GM13976 (cell line): ENCODE data around the gene KCNJ9.

Experiments used
- DNase-seq: peaks from one replicate; pipeline ENCODE4 v3.0.0; 2012; ENCODE audit warnings: low spot score
- in situ Hi-C: fragments of 300-500 bp; cut with MboI; formaldehyde crosslinking; loops from one replicate; pipeline ENCODE4 v1.12.0; 2022; ENCODE audit warnings: low sequenced_read_pairs, mixed read lengths, inconsistent platforms; ENCODE audit not compliant: unreplicated experiment
- TF ChIP-seq, protein P1 (sequence below): IDR thresholded peaks from 2 replicates; pipeline ENCODE4 v1.5.1; 2012; ENCODE audit warnings: borderline replicate concordance, mild to moderate bottlenecking; ENCODE audit not compliant: insufficient read depth; ENCODE audit errors: extremely low read depth, missing control alignments, control extremely low read depth

The KCNJ9 gene

DNA sequence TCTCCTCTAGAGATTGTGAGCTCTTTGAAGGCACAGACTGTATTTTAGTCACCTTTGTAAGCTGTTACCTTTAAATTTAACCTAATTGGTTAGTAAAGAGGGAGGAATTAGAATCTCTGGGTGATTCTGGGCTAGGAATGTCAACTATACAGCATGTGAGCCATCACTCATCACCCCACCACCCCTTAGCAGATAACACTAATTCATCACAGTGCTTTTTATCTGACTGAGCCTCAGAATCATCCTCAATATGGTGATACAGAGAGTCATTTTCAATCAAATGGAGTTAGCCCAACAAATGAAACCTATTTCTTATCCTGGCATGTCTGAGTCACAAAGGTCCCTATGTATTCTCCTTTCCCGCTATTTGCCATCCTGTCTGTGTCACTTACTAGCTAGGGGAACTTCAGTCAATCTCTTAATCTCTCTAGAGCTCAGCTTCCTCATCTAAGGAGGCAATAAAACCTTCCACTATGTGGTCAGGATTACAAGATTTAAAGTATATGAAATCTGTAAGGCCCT lies 24.6 kb upstream of the KCNJ9 start:
- TF ChIP-seq, protein P1, sequence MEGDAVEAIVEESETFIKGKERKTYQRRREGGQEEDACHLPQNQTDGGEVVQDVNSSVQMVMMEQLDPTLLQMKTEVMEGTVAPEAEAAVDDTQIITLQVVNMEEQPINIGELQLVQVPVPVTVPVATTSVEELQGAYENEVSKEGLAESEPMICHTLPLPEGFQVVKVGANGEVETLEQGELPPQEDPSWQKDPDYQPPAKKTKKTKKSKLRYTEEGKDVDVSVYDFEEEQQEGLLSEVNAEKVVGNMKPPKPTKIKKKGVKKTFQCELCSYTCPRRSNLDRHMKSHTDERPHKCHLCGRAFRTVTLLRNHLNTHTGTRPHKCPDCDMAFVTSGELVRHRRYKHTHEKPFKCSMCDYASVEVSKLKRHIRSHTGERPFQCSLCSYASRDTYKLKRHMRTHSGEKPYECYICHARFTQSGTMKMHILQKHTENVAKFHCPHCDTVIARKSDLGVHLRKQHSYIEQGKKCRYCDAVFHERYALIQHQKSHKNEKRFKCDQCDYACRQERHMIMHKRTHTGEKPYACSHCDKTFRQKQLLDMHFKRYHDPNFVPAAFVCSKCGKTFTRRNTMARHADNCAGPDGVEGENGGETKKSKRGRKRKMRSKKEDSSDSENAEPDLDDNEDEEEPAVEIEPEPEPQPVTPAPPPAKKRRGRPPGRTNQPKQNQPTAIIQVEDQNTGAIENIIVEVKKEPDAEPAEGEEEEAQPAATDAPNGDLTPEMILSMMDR = no peak
- in situ Hi-C loops = no loop called here
- DNase-seq = no peak

DNA sequence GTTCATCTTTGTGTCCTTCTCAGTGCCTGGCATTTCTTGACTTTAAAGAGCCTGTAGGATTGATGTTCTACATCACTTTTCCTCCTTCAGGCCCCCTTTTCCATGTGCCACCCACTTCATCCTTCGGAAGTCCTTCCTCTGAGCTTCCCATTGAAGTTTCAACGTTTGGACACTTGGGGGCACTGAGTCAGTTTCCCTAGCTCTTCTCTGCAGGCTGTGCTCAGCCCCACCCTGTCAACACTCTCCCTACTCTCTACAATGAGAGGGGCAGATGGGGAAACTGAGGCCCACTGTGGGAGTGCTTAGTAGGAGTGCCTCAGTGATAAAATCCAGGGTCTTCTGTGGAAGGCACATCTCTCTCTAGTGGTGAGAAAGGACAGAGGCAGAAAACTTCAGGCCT lies 23.3 kb upstream of the KCNJ9 start:
- DNase-seq = no peak

DNA sequence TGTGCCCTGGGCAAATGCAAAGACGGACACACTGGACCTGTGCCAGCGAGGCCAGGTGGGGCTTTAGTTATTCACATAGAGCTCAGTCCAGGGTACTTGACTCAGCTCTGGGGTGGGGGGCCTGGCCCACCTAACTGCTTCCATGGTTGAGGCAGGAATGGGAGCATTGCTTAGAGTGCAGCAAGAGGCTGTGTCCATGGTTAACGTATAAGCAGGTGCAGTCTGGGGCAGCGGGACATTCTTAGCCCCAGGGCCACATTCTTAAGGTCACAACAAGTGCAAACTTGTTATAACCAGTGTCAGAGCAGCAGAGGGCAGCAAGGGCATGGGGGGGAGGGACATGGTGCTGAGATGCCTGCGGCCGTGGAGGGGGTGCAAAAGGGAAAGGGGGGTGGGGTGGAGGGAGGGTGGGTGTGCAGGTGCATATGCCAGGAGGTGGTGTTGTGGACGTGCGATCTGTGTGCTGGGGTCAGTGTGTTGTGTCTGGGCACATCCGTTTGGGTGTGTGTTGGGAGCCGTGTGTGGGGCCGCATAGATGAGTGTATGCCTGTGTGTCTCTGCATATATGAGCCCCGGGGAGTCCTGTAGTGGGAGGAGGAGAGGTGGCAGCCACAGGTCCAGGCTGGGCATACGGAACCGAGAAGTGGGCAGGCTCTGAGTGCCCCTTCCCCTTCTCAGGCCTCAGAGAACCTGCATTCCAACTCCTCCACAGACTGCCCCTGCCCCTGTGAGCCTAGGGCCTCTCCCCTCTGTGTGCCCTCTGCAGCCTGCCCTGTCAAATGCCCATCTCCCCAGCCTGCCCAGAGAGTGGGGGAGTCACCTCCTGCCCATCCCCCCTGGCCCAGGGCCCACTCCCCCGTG lies 19.7 kb upstream of the KCNJ9 start:
- TF ChIP-seq, protein P1 = no peak
- no peak for DNase-seq
- in situ Hi-C loops = no loop called here

More for the DNA sequence above, 23.3 kb upstream of the KCNJ9 start:
- TF ChIP-seq, protein P1 = no peak
- in situ Hi-C loops = no loop called here

DNA sequence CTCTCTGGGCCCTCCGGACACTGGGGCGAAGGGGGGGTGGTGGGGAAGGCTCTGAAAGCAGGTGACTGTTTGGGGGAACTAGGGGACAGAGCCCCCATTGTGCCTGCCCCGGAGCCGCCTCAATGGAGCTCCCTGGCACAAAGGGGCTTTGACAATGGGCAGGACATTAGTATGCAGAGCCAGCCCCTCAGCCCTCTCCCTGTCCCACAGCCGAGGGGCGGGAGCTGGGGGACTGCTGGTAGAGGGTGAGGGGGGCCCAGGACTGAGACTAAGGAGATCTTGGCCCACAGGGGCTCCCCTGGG lies 19.2 kb upstream of the KCNJ9 start:
- TF ChIP-seq, protein P1 = no peak
- in situ Hi-C loops = no loop called here
- DNase-seq = no peak

DNA sequence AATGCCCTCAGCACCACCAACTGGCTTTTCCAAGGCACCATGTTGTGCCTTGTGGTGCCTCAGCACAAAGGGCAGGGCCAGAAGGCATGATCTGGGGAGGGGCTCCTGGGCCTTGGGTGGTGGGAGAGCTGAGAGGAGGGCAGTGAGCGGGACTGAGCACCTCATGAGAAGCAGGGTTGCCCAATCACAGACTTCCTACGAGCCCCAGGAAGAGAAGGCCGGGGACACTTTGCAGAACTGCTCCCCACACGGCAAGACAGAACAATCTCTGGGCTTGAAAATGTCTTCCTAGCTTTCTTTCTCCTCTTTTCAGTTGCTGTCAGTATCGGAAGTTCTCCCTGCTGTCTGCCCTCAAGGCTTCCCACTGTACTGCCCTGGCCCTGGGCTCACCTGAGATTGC lies 18.2 kb upstream of the KCNJ9 start:
- TF ChIP-seq, protein P1 = no peak
- in situ Hi-C loops = no loop called here
- DNase-seq = no peak

DNA sequence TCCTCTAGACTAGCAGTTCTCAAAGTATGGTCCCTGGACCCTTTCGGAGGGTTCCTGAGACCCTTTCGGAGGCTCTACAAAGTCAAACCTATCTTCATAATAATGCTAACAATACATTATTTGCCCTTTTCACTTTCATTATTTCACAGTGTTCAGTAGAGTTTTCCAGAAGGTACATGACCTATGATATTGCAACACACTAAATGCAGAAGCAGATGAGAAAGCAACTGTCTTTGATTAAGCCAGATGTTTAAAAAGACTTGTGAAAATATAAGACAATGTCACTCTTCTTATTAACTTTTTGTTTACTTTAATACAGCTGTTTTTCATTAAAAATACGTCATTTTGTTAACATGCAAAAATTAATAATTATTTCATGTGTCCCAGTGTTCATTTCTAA lies 17.2 kb upstream of the KCNJ9 start:
- TF ChIP-seq, protein P1 = no peak
- in situ Hi-C loops = no loop called here
- no peak for DNase-seq
